Adrenal gland (tissue), 12 donors: ENCODE measurements around the gene CABCOCO1. TPM values are rescaled to one million over a fixed set of nuclear protein-coding genes. Genes with fewer than 3 reads are reported as not detected.

Experiments
- DNase-seq, 7 donors: peaks; one replicate each; pipeline ENCODE4 v3.0.0-alpha.2; 2019 to 2020
- H3K27ac ChIP-seq, 5 donors: fragments of 200-600 bp; sonication (generic) in 4 of 5; 1 replicate in 3 of 5; 2 replicates in 2 of 5; pipeline versions ENCODE4 v1.5.1 to v1.8.0; 2016 to 2020; ENCODE audit warnings: mild to moderate bottlenecking in 1 of 5
- H3K27me3 ChIP-seq: fragments of 200-600 bp; 2 replicates; pipeline ENCODE4 v1.8.0; 2021
- H3K36me3 ChIP-seq, 2 donors: fragments of 200-600 bp; replicated peaks in 1 of 2; 1 replicate in 1 of 2; 2 replicates in 1 of 2; pipeline versions ENCODE4 v1.5.1 to v1.8.0; 2018 to 2022
- H3K4me1 ChIP-seq, 2 donors: fragments of 200-600 bp; replicated peaks in 1 of 2; 1 replicate in 1 of 2; 2 replicates in 1 of 2; pipeline versions ENCODE4 v1.5.1 to v1.8.0; 2018 to 2021
- H3K4me3 ChIP-seq, 4 donors: fragments of 200-600 bp; sonication (generic) in 3 of 4; one replicate each; pipeline ENCODE4 v1.5.1; 2016 to 2018
- H3K9me3 ChIP-seq, 3 donors: fragments of 200-600 bp; sonication (generic) in 1 of 3; replicated peaks in 1 of 3; 1 replicate in 2 of 3; 2 replicates in 1 of 3; pipeline versions ENCODE4 v1.5.1 to v1.8.0; 2016 to 2021
- CTCF ChIP-seq, 6 experiments: fragments of 450-650 bp in 4 of 6; fragments of 200-600 bp in 2 of 6; sonication (generic) in 1 of 6; IDR thresholded peaks; 1 replicate in 5 of 6; 2 replicates in 1 of 6; pipeline versions ENCODE4 v1.5.1 to v1.8.0; 2016 to 2021; ENCODE audit warnings: antibody characterized with exemption in 6 of 6, mild to moderate bottlenecking in 2 of 6, moderate library complexity in 1 of 6
- POLR2A ChIP-seq, 2 donors: fragments of 450-650 bp; IDR thresholded peaks; one replicate each; pipeline ENCODE4 v1.6.1; 2017; ENCODE audit warnings: antibody characterized with exemption in 2 of 2, mild to moderate bottlenecking in 2 of 2, moderate library complexity in 1 of 2
- WGBS, 4 donors: extraction: QIAGEN DNeasy Blood & Tissue Kit in 2 of 4; methylation state at CpG; one replicate each; pipeline versions ENCODE4 v1.1.5 to v1.1.7; 2013 to 2017; 5-methylcytosine and 5-hydroxymethylcytosine counted together
- intact Hi-C, 2 donors: fragments of 100-400 bp; cut with DNase I; formaldehyde crosslinking; loops; one replicate each; pipeline versions ENCODE4 v1.14.1 to v1.15.0; 2022 to 2023
- polyA plus RNA-seq, 3 donors: library from polyadenylated mRNA; stranded (reverse); fragments of 200-250 nt in 2 of 3; fragments of 350-450 nt in 1 of 3; fragmentation: Illumina TruSeq in 1 of 3; extraction: RNeasy Lipid Tissue Mini Kit (QIAGEN cat#74804) in 1 of 3; gene quantifications; one replicate each; pipeline ENCODE4 v1.2.3, GENCODE V29; 2013 to 2014
- total RNA-seq, 9 donors: library from RNA; depleted of rRNA in 4 of 9; stranded (reverse); fragments of >200 nt in 4 of 9; fragments of 120-200 nt in 1 of 9; fragmentation: NEBNext Ultra II Directional in 1 of 9; extraction: Animal tissue kit (Norgen Biotek cat#: 25700) in 1 of 9; gene quantifications; one replicate each; pipeline versions ENCODE4 v1.1.0 to v1.2.4, GENCODE V29; 2013 to 2023
- donor health status: healthy with polysubstance abuse.
- donor health status: Bipolar disorder and iron deficiency.
- donor health status: DM: yes; HTN: yes; CAD: no.
- donor health status: DM: no; HTN: no; CAD: no.
- donor health status: DM: no; HTN: no; CAD: no.
- donor health status: DM: yes; HTN: yes; CAD: no.

The CABCOCO1 gene
- total and polyA plus RNA-seq, 12 donors = 0.36 to 2.9 (median 1.4) TPM; not detected in 6

GRCh38 chr10:61798713-61799112, 136.0 kb downstream of the CABCOCO1 start:
- Histone ChIP-seq H3K4me1 (peaks cover 0 to 4% of the 10 kb centered on the region in 2 donors), H3K4me3 (no peak overlapping the region), H3K27ac (no peak overlapping the region), H3K36me3 (no peaks in the 10 kb centered on the region), H3K27me3 (no peaks in the 10 kb centered on the region), H3K9me3 (no peaks in the 10 kb centered on the region)
- DNase-seq = no peak
- intact Hi-C loops = no loop called here
- no peak for TF ChIP-seq POLR2A (IDR thresholded peaks at IDR 0.05)
- TF ChIP-seq CTCF (IDR thresholded peaks at IDR 0.05) = no peak

- H3K27ac ChIP-seq = no peak overlapping the region
These were observed 138.8 kb downstream of the CABCOCO1 start for GRCh38 chr10:61801484-61801883.

GRCh38 chr10:61803269-61803668, 140.5 kb downstream of the CABCOCO1 start:
- Histone ChIP-seq H3K9me3 (no peaks in the 10 kb centered on the region), H3K4me3 (no peak overlapping the region), H3K27me3 (no peaks in the 10 kb centered on the region), H3K27ac (no peak overlapping the region), H3K4me1 (no peaks in the 10 kb centered on the region), H3K36me3 (no peaks in the 10 kb centered on the region)
- DNase-seq = no peak
- TF ChIP-seq POLR2A (IDR thresholded peaks at IDR 0.05) (no peak), CTCF (IDR thresholded peaks at IDR 0.05) (no peak)
- intact Hi-C loops = no loop called here
- WGBS, 4 donors = 81 to 87% (median 84%) methylated on average over 3 of the region's 3 CpGs

More at GRCh38 chr10:61801484-61801883, 138.8 kb downstream of the CABCOCO1 start:
- Histone ChIP-seq H3K4me1 (no peaks in the 10 kb centered on the region), H3K27me3 (no peaks in the 10 kb centered on the region), H3K36me3 (no peaks in the 10 kb centered on the region), H3K9me3 (no peaks in the 10 kb centered on the region), H3K4me3 (no peak overlapping the region)
- TF ChIP-seq CTCF (IDR thresholded peaks at IDR 0.05) (no peak), POLR2A (IDR thresholded peaks at IDR 0.05) (no peak)
- DNase-seq = no peak
- intact Hi-C loops = no loop called here
- WGBS, 4 donors = 87 to 91% (median 89%) methylated on average over 5 of the region's 5 CpGs

- 44 to 57% (median 48%) methylated on average over 1 of the region's 1 CpG for whole genome bisulfite sequencing, 4 donors
- H3K4me3 ChIP-seq = no peak overlapping the region
These were observed 141.7 kb downstream of the CABCOCO1 start for GRCh38 chr10:61804414-61804813.

More at GRCh38 chr10:61804414-61804813, 141.7 kb downstream of the CABCOCO1 start:
- no peaks in the 10 kb centered on the region for H3K9me3 ChIP-seq
- H3K4me1 ChIP-seq = no peaks in the 10 kb centered on the region
- H3K27me3 ChIP-seq = no peaks in the 10 kb centered on the region
- H3K27ac ChIP-seq = no peak overlapping the region
- DNase-seq = no peak
- intact Hi-C loops = no loop called here
- H3K36me3 ChIP-seq = no peaks in the 10 kb centered on the region
- TF ChIP-seq POLR2A (IDR thresholded peaks at IDR 0.05) (no peak), CTCF (IDR thresholded peaks at IDR 0.05) (no peak)
